WI38 (cell line): ENCODE data around the gene RER1.

Experiments
- H3K4me3 ChIP-seq: 2 replicates; pipeline ENCODE4 v1.5.1; 2011; ENCODE audit warnings: low read depth, mild to moderate bottlenecking, control low read depth, low read length
- TF ChIP-seq, protein P1 (sequence below): IDR thresholded peaks from 2 replicates; pipeline ENCODE4 v1.5.1; 2012; ENCODE audit warnings: low read depth, mild to moderate bottlenecking, control low read depth, low read length

RER1 gene

DNA sequence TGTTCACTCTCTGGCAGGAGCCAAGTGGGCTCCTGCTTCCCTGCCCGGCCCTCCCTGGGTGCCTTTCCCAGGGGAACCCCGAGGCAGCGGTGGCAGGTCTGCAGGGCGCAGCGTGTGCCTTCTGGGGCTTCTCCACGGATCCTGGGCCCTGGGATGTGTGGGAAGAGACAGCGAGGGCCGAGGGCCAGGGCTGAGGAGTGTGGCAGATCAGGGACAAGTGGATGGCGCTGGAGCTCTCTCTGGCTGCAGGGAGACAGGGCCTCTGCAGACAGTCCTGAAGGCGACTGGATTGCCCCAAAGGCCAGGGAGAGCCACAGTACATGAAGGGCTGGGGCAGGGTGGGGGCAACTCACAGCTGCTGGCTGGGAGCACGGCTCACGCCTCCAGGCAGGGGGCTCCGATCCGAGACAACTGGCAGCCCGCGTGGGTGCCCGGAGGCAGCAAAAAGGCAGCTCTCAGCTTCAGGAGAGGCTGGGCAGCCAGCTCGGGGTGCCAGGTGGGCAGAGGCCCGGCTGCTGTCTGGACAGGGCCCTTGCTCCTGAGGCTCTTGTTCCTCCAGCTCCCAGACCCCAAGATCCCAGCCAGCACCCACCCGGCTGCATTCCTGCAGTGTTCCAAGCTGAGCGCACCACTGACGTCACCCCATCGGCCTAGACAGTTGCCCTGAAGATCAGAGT, 16.3 kb upstream of the RER1 start:
- TF ChIP-seq, protein P1, sequence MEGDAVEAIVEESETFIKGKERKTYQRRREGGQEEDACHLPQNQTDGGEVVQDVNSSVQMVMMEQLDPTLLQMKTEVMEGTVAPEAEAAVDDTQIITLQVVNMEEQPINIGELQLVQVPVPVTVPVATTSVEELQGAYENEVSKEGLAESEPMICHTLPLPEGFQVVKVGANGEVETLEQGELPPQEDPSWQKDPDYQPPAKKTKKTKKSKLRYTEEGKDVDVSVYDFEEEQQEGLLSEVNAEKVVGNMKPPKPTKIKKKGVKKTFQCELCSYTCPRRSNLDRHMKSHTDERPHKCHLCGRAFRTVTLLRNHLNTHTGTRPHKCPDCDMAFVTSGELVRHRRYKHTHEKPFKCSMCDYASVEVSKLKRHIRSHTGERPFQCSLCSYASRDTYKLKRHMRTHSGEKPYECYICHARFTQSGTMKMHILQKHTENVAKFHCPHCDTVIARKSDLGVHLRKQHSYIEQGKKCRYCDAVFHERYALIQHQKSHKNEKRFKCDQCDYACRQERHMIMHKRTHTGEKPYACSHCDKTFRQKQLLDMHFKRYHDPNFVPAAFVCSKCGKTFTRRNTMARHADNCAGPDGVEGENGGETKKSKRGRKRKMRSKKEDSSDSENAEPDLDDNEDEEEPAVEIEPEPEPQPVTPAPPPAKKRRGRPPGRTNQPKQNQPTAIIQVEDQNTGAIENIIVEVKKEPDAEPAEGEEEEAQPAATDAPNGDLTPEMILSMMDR, result no peak
- no peak overlapping the region for H3K4me3 ChIP-seq

DNA sequence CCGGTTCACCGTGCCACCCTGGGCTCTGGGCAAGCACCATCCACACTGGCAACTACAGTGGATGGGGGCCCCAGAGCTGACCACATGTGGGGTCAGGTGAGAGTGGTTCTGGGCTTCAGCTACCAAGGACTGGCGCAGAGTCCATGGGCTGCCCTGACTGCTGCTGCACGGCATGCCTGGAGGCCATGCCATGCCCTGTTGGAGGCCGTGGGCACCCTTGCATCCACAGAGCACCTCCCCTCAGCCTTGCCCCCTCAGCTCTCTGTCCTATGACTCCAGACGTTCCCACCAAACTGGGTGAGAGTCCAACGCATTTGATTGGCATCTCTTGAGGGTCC, 15.7 kb upstream of the RER1 start:
- no peak overlapping the region for H3K4me3 ChIP-seq
- TF ChIP-seq, protein P1, result no peak

DNA sequence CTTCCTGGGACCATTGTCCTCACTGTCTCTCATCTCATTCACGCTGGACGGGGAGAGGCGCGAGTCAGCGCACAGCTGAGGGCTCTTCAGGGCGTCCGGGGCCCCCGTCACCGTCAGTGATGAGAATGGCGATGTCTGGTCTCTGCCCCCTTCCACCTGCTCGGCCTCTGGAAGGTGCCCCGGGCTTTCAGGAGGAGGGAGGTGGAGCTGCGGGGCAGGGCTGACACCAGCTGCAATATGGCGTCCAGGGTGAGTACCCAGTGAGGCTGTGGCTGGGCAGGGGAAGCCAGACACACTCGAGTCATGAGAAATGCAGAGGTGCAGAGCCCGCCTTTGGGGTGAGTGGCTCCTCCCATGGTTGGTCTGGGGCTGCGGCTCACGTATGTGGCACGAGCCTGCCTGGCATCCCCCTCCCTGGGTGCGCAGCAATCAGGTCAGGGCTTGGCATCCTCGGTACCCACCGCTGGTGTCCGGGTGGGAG, 15.3 kb upstream of the RER1 start:
- TF ChIP-seq, protein P1, result no peak
- H3K4me3 ChIP-seq, result no peak overlapping the region

DNA sequence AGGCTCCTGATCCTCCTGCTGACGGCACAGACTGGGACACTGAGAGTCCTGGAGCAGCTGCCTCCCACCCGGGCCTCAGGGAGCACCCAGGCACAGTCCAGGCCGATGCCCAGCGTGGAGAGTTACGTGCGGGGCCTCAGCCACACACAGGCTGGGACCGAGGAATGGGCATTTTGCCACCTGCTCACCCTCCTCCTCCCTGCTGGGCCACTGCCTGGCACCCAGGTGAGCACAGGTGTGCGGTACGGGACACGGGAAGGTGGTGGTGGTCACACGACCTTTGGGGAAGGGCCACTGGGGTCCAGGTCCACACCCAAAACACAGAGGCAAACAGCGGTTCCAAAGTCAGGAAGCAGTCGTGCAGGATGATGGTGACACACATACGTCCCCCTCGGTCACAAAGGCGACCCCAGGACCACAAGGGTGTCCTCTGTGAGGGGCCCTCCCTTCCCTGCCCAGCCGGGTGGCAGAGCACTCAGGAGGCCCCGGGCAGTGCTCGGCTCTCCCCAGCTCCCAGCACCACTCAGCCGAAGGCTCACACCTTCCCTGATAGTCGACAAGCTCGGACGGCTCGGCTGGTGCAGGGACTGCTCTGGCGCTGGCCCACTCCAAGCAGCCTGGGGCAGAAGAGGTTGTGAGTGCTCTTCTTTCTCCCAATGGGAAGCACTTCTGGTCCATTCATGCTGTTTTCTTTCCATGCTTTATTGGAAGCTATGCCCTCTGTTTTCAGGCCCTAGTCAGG, 14.5 kb upstream of the RER1 start:
- no peak overlapping the region for H3K4me3 ChIP-seq
- TF ChIP-seq, protein P1, result no peak

DNA sequence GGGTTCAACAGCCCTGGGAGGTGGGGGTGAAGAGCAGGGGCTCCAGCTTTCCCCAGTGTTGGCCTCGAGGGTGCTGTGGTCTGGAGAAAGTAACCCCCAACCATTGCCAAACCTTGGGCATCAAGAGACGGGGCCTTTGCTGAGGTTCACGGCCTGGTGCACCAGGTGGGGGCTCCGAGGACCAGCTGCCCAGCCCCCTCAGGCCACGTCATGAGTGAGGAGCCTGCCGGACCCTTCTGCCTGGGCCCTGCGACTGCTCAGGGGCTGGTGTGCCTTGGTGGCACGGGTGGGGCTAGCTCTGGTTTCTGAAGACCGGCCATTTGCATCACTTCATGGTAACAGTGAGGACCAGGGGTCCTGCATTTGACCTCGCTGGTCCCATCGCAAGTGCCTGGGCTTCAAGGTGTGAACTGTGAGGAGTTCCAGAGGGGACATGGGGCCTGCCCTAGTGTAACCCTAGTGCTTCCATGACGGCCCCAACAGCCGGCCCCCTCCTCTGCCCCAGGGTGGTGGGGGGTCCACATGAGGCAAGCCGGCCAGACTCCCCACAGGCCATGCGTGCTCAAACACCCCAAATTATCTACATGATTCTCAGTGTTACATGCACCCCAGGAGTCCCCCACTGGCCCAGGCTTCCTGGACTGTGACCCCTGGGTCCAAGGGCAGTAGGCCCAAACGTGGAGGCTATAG, 13.7 kb upstream of the RER1 start:
- TF ChIP-seq, protein P1, result no peak
- H3K4me3 ChIP-seq, result no peak overlapping the region

DNA sequence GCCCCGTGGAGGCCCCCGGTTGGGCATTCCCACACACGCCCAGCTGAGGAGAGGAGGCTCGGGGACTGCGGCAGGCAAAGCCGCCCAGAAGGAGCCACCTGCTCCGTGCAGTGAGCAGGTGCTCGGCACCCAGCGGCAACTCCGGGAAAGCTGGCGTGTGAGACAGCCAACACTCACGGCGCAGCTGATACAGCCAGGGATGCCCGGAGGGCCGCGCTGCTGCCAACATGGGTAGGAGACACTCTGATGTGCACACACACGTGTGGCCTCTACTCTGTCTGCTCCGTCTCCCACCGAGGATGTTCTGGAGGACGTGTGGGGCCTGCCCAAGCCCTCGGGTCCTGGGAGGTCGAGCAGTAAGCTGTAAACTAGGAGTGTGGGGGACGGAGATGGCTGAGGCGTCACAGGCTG, 13.2 kb upstream of the RER1 start:
- TF ChIP-seq, protein P1, result no peak
- H3K4me3 ChIP-seq, result no peak overlapping the region
